Osteocyte (in vitro differentiated cells): ENCODE measurements around the gene IFNL4. TPM values are rescaled to one million over a fixed set of nuclear protein-coding genes. Genes with fewer than 3 reads are reported as not detected.
"Not testable (repeated sequence)": the region's sequence is repeated elsewhere in the genome, so short reads cannot be mapped to it uniquely, and the experiment has no call there.

Experiments
- DNase-seq: peaks from one replicate; pipeline ENCODE4 v3.0.0; 2021; ENCODE audit warnings: mixed read lengths; ENCODE audit not compliant: unreplicated experiment; ENCODE audit errors: extremely low spot score
- H3K27ac Mint-ChIP-seq: one replicate; pipeline ENCODE4 v1.8.0; 2021; ENCODE audit warnings: mild to moderate bottlenecking, mixed read lengths; ENCODE audit not compliant: unreplicated experiment
- H3K27me3 Mint-ChIP-seq: one replicate; pipeline ENCODE4 v1.8.0; 2021; ENCODE audit warnings: mixed read lengths; ENCODE audit not compliant: unreplicated experiment
- H3K36me3 Mint-ChIP-seq: one replicate; pipeline ENCODE4 v1.8.0; 2021; ENCODE audit warnings: mixed read lengths; ENCODE audit not compliant: unreplicated experiment
- H3K4me1 Mint-ChIP-seq: one replicate; pipeline ENCODE4 v1.8.0; 2021; ENCODE audit warnings: mixed read lengths; ENCODE audit not compliant: unreplicated experiment
- H3K4me3 Mint-ChIP-seq: one replicate; pipeline ENCODE4 v1.8.0; 2021; ENCODE audit warnings: mild to moderate bottlenecking, moderate library complexity, mixed read lengths; ENCODE audit not compliant: unreplicated experiment
- H3K9me3 Mint-ChIP-seq: one replicate; pipeline ENCODE4 v1.8.0; 2021; ENCODE audit warnings: mixed read lengths; ENCODE audit not compliant: unreplicated experiment
- total RNA-seq: library from RNA; stranded (reverse); gene quantifications from 2 replicates; pipeline ENCODE4 v1.2.1, GENCODE V29; 2021
- TF ChIP-seq, protein P1 (sequence below): fragments of 200-600 bp; sonication (generic); IDR thresholded peaks from 2 replicates; pipeline ENCODE4 v1.5.0; 2021; ENCODE audit warnings: antibody characterized with exemption, mild to moderate bottlenecking, moderate library complexity

Gene IFNL4
- total RNA-seq, 1 donor from 2014 or later = not detected

DNA sequence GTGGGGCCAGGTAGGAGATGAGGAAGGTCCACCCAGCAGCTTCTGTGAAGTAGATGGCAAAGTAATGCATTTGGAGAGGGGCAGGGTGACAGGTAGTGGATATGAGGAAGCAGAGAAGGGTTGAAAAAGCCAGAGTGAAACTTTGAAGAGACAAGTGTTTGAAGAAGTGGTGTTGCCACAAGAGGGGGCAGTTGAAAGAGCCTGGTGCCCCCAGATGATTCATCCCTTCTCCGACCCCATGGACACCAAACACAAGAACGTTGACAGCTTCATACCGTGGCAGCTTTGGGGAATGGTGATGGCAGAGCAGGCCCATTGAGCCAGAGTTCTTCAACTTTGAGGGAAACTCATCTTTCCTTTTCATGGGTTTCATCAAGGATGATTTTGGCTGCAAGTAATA lies 23.7 kb downstream of the IFNL4 start:
- no peak for DNase-seq
- no peaks in the 10 kb centered on the region for H3K9me3 Mint-ChIP-seq
- H3K27me3 Mint-ChIP-seq = peaks cover 22% of the 10 kb centered on the region
- TF ChIP-seq, protein P1, sequence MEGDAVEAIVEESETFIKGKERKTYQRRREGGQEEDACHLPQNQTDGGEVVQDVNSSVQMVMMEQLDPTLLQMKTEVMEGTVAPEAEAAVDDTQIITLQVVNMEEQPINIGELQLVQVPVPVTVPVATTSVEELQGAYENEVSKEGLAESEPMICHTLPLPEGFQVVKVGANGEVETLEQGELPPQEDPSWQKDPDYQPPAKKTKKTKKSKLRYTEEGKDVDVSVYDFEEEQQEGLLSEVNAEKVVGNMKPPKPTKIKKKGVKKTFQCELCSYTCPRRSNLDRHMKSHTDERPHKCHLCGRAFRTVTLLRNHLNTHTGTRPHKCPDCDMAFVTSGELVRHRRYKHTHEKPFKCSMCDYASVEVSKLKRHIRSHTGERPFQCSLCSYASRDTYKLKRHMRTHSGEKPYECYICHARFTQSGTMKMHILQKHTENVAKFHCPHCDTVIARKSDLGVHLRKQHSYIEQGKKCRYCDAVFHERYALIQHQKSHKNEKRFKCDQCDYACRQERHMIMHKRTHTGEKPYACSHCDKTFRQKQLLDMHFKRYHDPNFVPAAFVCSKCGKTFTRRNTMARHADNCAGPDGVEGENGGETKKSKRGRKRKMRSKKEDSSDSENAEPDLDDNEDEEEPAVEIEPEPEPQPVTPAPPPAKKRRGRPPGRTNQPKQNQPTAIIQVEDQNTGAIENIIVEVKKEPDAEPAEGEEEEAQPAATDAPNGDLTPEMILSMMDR = no peak
- H3K4me3 Mint-ChIP-seq = no peak overlapping the region
- H3K36me3 Mint-ChIP-seq = no peaks in the 10 kb centered on the region
- H3K4me1 Mint-ChIP-seq = no peaks in the 10 kb centered on the region
- no peak overlapping the region for H3K27ac Mint-ChIP-seq

DNA sequence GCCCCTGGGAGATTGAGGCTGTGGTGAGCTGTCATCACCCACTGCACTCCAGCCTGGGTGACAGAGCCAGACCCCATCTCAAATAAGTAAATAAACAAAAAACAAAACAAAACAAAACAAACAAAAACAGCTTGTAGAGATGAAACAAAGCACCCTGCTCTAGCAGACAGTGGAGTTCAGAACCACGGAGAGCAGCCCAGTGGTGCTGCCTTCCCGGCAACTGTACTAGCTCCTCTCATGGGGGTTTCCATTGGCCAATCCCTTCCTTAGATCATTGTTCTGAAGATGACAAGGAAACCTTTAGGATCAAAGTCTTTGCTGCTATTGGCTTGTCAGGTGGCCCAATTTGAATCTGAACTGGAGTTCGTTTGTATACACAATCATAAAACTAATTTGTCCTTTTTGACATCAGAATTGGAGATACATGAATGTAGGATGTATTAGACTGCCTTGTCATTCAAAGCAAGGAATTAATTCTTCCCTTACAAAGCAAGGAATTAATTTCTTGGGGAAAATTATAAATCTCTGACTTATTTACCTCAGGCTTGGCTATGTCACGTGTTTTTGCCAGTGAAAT lies 24.9 kb downstream of the IFNL4 start:
- TF ChIP-seq, protein P1 = no peak
- Mint-ChIP-seq H3K4me1 (no peaks in the 10 kb centered on the region), H3K27ac (no peak overlapping the region), H3K36me3 (no peaks in the 10 kb centered on the region), H3K27me3 (peaks cover 26% of the 10 kb centered on the region), H3K4me3 (no peak overlapping the region), H3K9me3 (no peaks in the 10 kb centered on the region)
- DNase-seq = no peak

DNA sequence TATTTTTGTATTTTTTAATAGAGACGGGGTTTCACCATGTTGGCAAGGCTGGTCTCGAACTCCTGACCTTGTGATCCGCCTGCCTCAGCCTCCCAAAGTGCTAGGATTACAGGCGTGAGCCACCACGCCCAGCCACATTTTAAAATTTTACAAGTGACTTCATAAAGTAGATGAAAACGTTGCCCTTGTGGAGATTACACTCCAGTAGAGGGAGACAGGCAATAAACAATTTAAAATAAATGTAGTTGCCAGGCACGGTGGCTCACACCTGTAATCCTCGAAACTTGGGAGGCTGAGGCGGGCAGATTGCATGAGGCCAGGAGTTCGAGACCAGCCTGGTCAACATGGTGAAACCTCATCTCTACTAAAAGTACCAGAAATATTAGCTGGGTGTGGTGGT lies 29.5 kb downstream of the IFNL4 start:
- H3K27ac Mint-ChIP-seq, DNase-seq, H3K4me3 Mint-ChIP-seq, H3K9me3 Mint-ChIP-seq, H3K4me1 Mint-ChIP-seq, H3K36me3 Mint-ChIP-seq: not testable (repeated sequence)
- H3K27me3 Mint-ChIP-seq = peaks cover 17% of the 10 kb centered on the region

DNA sequence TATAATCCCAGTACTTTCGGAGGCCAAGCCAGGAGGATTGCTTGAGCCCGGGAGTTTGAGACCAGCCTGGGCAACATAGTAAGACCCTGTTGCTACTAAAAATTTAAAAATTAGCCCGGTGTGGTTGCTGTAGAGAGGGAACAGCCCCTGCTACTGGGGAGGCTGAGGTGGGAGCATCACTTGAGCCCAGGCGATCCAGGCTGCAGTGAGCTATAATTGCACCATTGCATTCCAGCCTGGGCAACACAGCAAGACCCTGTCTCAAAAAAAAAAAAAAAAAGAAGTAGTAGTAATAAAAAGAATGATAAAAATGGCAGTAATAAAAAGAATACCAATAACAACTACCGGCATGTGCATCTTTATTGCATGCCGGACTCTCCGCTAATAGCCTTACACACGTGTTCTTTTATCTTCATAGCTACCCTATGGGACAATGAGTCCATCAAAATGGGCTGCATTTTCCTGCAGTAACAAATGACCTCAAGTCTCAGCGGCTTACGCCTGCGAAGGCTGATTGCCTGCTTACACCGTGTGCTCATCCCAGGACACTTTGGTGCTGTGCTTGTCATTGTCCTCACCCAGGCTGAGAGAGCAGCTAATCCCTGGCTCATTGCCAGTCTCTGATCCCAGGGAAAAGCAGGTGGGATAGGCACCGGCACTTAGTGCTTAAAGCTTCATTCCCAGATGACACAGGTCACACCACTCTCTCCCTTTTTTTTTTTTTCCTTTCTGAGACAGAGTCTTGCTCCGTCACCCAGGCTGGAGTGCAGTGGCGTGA lies 30.2 kb downstream of the IFNL4 start:
- Mint-ChIP-seq H3K27ac (no peak overlapping the region), H3K9me3 (peaks cover 3% of the 10 kb centered on the region), H3K4me1 (no peaks in the 10 kb centered on the region), H3K27me3 (peaks cover 20% of the 10 kb centered on the region), H3K4me3 (no peak overlapping the region), H3K36me3 (no peaks in the 10 kb centered on the region)
- TF ChIP-seq, protein P1 = no peak
- DNase-seq = no peak

DNA sequence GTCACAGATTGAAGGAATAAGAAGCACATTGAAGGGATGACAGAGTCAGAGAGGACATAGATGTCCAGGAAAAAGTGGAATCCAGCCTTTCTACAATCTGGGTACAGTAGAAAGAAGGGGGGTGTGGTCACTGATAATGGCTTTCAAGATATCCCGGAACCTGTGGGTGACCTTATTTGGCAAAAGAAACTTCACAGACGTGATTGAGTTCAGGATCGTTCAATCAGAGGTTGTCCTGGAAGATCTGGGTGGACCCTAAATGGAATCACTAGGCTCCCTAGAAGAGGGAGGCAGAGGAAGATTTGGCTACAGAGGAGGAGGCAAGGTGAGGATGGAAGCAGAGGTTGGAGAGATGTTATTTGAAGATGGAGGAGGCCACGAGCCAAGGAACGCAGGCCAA lies 31.6 kb downstream of the IFNL4 start:
- no peak overlapping the region for H3K4me3 Mint-ChIP-seq
- peaks cover 22% of the 10 kb centered on the region for H3K27me3 Mint-ChIP-seq
- H3K27ac Mint-ChIP-seq = no peak overlapping the region
- peaks cover 3% of the 10 kb centered on the region for H3K9me3 Mint-ChIP-seq
- H3K4me1 Mint-ChIP-seq = no peaks in the 10 kb centered on the region
- DNase-seq = no peak
- H3K36me3 Mint-ChIP-seq = no peaks in the 10 kb centered on the region
- TF ChIP-seq, protein P1 = no peak

DNA sequence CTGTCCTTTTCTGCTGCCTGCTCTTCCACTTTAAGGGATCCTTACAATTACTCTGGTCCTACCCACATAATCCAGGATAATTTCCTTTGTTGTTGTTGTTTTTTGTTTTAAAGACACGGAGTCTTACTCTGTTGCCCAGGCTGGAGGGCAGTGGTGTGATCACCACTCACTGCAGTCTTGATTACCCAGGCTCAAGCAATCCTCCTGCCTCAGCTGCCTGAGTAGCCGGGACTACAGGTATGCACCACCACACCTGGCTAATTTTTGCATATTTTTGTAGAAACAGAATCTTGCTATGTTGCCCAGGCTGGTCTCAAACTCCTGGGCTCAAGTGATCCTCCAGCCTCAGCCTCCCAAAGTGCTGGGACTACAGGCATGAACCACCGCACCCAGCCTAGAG lies 33.3 kb downstream of the IFNL4 start:
- not testable (repeated sequence) for H3K9me3 Mint-ChIP-seq, DNase-seq, H3K36me3 Mint-ChIP-seq, H3K27ac Mint-ChIP-seq, H3K4me3 Mint-ChIP-seq, H3K4me1 Mint-ChIP-seq
- H3K27me3 Mint-ChIP-seq = peaks cover 22% of the 10 kb centered on the region
